Transverse colon (tissue), 4 donors: ENCODE results near the gene YIPF7.

Experiments used
- EP300 ChIP-seq: sonication (generic); formaldehyde crosslinking; IDR thresholded peaks from one replicate; pipeline ENCODE4 v1.6.1; 2017; ENCODE audit warnings: antibody characterized with exemption, low read depth
- POLR2A ChIP-seq: fragments of 450-650 bp; IDR thresholded peaks from one replicate; pipeline ENCODE4 v1.6.1; 2016; ENCODE audit warnings: antibody characterized with exemption, mild to moderate bottlenecking, moderate library complexity
- POLR2AphosphoS5 ChIP-seq, 3 donors: sonication (generic); formaldehyde crosslinking; IDR thresholded peaks; one replicate each; pipeline ENCODE4 v1.6.1; 2016; ENCODE audit warnings: antibody characterized with exemption in 3 of 3
- TF ChIP-seq, protein P1 (sequence below), 5 experiments: fragments of 200-600 bp in 3 of 5; fragments of 450-650 bp in 2 of 5; sonication (generic) in 3 of 5; IDR thresholded peaks; 1 replicate in 2 of 5; 2 replicates in 3 of 5; pipeline ENCODE4 v1.5.1; 2016 to 2017; ENCODE audit warnings: antibody characterized with exemption in 5 of 5, inconsistent platforms in 3 of 5, mild to moderate bottlenecking in 2 of 5, moderate library complexity in 1 of 5

GRCh38 chr4:44583393-44583792, 68.0 kb downstream of the YIPF7 start:
- TF ChIP-seq, protein P1, sequence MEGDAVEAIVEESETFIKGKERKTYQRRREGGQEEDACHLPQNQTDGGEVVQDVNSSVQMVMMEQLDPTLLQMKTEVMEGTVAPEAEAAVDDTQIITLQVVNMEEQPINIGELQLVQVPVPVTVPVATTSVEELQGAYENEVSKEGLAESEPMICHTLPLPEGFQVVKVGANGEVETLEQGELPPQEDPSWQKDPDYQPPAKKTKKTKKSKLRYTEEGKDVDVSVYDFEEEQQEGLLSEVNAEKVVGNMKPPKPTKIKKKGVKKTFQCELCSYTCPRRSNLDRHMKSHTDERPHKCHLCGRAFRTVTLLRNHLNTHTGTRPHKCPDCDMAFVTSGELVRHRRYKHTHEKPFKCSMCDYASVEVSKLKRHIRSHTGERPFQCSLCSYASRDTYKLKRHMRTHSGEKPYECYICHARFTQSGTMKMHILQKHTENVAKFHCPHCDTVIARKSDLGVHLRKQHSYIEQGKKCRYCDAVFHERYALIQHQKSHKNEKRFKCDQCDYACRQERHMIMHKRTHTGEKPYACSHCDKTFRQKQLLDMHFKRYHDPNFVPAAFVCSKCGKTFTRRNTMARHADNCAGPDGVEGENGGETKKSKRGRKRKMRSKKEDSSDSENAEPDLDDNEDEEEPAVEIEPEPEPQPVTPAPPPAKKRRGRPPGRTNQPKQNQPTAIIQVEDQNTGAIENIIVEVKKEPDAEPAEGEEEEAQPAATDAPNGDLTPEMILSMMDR (IDR thresholded peaks at IDR 0.05), result no peak
- TF ChIP-seq POLR2A (no peak), POLR2AphosphoS5 (IDR thresholded peaks at IDR 0.05) (no peak), EP300 (no peak)
